Neural progenitor cell (in vitro differentiated cells): ENCODE results near the gene HES3. TPM values are rescaled to one million over a fixed set of nuclear protein-coding genes. Genes with fewer than 3 reads are reported as not detected.

Source experiments
- DNase-seq: peaks from one replicate; pipeline ENCODE4 v3.0.0-alpha.2; 2016; ENCODE audit warnings: low spot score
- H2AFZ ChIP-seq: fragments of 200-600 bp; sonication (generic); replicated peaks from 2 replicates; pipeline ENCODE4 v1.6.1; 2016; ENCODE audit warnings: antibody characterized with exemption
- H3F3A ChIP-seq: fragments of 200-600 bp; sonication (generic); 2 replicates; pipeline ENCODE4 v1.6.1; 2016; ENCODE audit warnings: antibody characterized with exemption, low read depth
- H3K27ac ChIP-seq: fragments of 200-600 bp; sonication (generic); 2 replicates; pipeline ENCODE4 v1.5.1; 2016; ENCODE audit warnings: mild to moderate bottlenecking
- H3K27me3 ChIP-seq: fragments of 200-600 bp; sonication (generic); 2 replicates; pipeline ENCODE4 v1.6.1; 2016; ENCODE audit warnings: mild to moderate bottlenecking, moderate library complexity
- H3K36me3 ChIP-seq: fragments of 200-600 bp; sonication (generic); 2 replicates; pipeline ENCODE4 v1.5.1; 2016
- H3K4me1 ChIP-seq: fragments of 200-600 bp; sonication (generic); 2 replicates; pipeline ENCODE4 v1.6.1; 2016; ENCODE audit warnings: mixed run types
- H3K4me2 ChIP-seq: fragments of 200-600 bp; sonication (generic); 2 replicates; pipeline ENCODE4 v1.6.1; 2016
- H3K4me3 ChIP-seq: fragments of 200-600 bp; sonication (generic); 2 replicates; pipeline ENCODE4 v1.5.1; 2016
- H3K79me2 ChIP-seq: fragments of 200-600 bp; sonication (generic); 2 replicates; pipeline ENCODE4 v1.6.1; 2016; ENCODE audit warnings: low read depth
- H3K9ac ChIP-seq: fragments of 200-600 bp; sonication (generic); 2 replicates; pipeline ENCODE4 v1.6.1; 2016
- H3K9me3 ChIP-seq: fragments of 200-600 bp; sonication (generic); 2 replicates; pipeline ENCODE4 v1.5.1; 2016; ENCODE audit warnings: low read depth
- H4K20me1 ChIP-seq: fragments of 200-600 bp; sonication (generic); 2 replicates; pipeline ENCODE4 v1.6.1; 2016; ENCODE audit warnings: low read depth
- H3K27ac Mint-ChIP-seq: 3 replicates; pipeline ENCODE4 v1.8.0; 2021; ENCODE audit warnings: mixed read lengths
- H3K27me3 Mint-ChIP-seq: 2 replicates; pipeline ENCODE4 v1.8.0; 2022; ENCODE audit warnings: low read depth, mild to moderate bottlenecking, inconsistent platforms, moderate library complexity, mixed read lengths; ENCODE audit not compliant: insufficient read depth
- H3K36me3 Mint-ChIP-seq: 3 replicates; pipeline ENCODE4 v1.8.0; 2021; ENCODE audit warnings: mixed read lengths
- H3K4me1 Mint-ChIP-seq: 3 replicates; pipeline ENCODE4 v1.8.0; 2021; ENCODE audit warnings: mixed read lengths
- H3K4me3 Mint-ChIP-seq: 3 replicates; pipeline ENCODE4 v1.8.0; 2021; ENCODE audit warnings: mild to moderate bottlenecking, moderate library complexity, mixed read lengths
- H3K9me3 Mint-ChIP-seq: 3 replicates; pipeline ENCODE4 v1.8.0; 2020; ENCODE audit warnings: mixed read lengths
- EZH2 ChIP-seq: fragments of 200-600 bp; sonication (generic); IDR thresholded peaks from 2 replicates; pipeline ENCODE4 v1.6.1; 2017; ENCODE audit warnings: antibody characterized with exemption, mild to moderate bottlenecking, moderate library complexity
- EZH2phosphoT487 ChIP-seq: fragments of 200-600 bp; sonication (generic); IDR thresholded peaks from 2 replicates; pipeline ENCODE4 v1.6.1; 2017; ENCODE audit warnings: antibody characterized with exemption
- total RNA-seq: library from RNA; depleted of rRNA; stranded (reverse); fragments of >200 nt; gene quantifications from 2 replicates; pipeline ENCODE4 v1.2.3, GENCODE V29; 2015; ENCODE audit warnings: low replicate concordance
- TF ChIP-seq, protein P1 (sequence below): fragments of 200-600 bp; sonication (generic); IDR thresholded peaks from 2 replicates; pipeline ENCODE4 v1.5.1; 2017; ENCODE audit warnings: antibody characterized with exemption, mild to moderate bottlenecking

HES3 gene
- total RNA-seq, 1 donor from 2014 or later: 5.5 TPM

DNA sequence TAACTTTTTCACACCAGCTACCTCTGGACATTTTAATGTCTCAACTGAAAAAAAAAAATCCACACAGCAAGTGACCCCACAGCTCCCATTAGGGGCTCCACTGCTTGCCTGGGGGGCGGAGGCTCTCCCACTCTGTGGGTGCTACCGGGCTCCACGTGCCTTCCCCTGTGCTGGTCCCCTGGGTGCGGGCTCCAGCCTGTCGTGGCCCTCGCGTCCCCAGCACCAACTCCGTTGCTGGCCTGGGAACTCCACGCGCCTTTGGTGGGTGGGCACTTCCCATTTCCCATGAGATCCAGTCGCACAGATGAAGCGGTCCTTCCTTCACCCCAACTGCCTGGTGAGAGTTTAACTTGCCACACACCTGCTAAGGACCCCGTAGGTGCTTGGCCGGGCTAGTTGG is 44.0 kb downstream of the HES3 start:
- no peak overlapping the region for H3K27ac ChIP-seq
- no peak overlapping the region for H2AFZ ChIP-seq
- H3K4me3 ChIP-seq: no peak overlapping the region
- H3K4me1 ChIP-seq: no peaks in the 10 kb centered on the region
- peaks cover 4% of the 10 kb centered on the region for H3K36me3 Mint-ChIP-seq
- H3K4me1 Mint-ChIP-seq: no peaks in the 10 kb centered on the region
- no peaks in the 10 kb centered on the region for H3F3A ChIP-seq
- no peaks in the 10 kb centered on the region for H4K20me1 ChIP-seq
- H3K79me2 ChIP-seq: no peaks in the 10 kb centered on the region
- no peak overlapping the region for H3K27ac Mint-ChIP-seq
- H3K4me2 ChIP-seq: no peak overlapping the region
- no peak for DNase-seq
- H3K9ac ChIP-seq: no peak overlapping the region
- H3K4me3 Mint-ChIP-seq: no peak overlapping the region
- no peaks in the 10 kb centered on the region for H3K9me3 ChIP-seq
- no peaks in the 10 kb centered on the region for H3K27me3 ChIP-seq
- no peaks in the 10 kb centered on the region for H3K9me3 Mint-ChIP-seq
- H3K36me3 ChIP-seq: no peaks in the 10 kb centered on the region
- H3K27me3 Mint-ChIP-seq: no peaks in the 10 kb centered on the region
- TF ChIP-seq, protein P1, sequence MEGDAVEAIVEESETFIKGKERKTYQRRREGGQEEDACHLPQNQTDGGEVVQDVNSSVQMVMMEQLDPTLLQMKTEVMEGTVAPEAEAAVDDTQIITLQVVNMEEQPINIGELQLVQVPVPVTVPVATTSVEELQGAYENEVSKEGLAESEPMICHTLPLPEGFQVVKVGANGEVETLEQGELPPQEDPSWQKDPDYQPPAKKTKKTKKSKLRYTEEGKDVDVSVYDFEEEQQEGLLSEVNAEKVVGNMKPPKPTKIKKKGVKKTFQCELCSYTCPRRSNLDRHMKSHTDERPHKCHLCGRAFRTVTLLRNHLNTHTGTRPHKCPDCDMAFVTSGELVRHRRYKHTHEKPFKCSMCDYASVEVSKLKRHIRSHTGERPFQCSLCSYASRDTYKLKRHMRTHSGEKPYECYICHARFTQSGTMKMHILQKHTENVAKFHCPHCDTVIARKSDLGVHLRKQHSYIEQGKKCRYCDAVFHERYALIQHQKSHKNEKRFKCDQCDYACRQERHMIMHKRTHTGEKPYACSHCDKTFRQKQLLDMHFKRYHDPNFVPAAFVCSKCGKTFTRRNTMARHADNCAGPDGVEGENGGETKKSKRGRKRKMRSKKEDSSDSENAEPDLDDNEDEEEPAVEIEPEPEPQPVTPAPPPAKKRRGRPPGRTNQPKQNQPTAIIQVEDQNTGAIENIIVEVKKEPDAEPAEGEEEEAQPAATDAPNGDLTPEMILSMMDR: no peak
- TF ChIP-seq EZH2phosphoT487 (no peak), EZH2 (no peak)

DNA sequence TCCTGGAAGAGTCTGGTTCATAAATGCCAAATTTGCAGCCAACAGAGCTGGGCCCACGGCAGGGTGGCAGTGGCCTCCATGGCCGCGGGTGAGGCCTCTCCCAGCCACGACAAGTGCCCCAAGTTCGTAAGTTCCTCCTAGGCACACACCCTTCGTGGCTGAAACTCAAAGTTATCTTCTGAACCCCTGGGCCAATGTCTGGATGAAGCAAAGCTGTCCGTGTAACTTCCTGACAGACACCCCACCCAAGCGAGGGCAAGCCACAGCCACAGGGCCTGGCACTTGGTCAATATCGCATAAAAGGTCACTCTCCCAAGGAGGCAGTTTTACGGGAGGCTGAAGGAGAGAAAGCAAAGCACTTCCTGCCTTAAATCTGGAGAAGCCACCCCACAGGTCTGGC is 44.7 kb downstream of the HES3 start:
- Histone ChIP-seq H3K27ac (no peak overlapping the region), H4K20me1 (no peaks in the 10 kb centered on the region), H3K4me3 (no peak overlapping the region), H3K79me2 (no peaks in the 10 kb centered on the region), H3F3A (no peaks in the 10 kb centered on the region), H3K4me2 (no peak overlapping the region), H3K9me3 (no peaks in the 10 kb centered on the region), H3K4me1 (no peaks in the 10 kb centered on the region), H3K27me3 (no peaks in the 10 kb centered on the region), H2AFZ (no peak overlapping the region), H3K36me3 (no peaks in the 10 kb centered on the region), H3K9ac (no peak overlapping the region)
- TF ChIP-seq EZH2 (no peak), EZH2phosphoT487 (no peak)
- TF ChIP-seq, protein P1: no peak
- DNase-seq: no peak
- no peaks in the 10 kb centered on the region for H3K27me3 Mint-ChIP-seq
- peaks cover 10% of the 10 kb centered on the region for H3K36me3 Mint-ChIP-seq
- H3K4me3 Mint-ChIP-seq: no peak overlapping the region
- no peaks in the 10 kb centered on the region for H3K9me3 Mint-ChIP-seq
- H3K27ac Mint-ChIP-seq: no peak overlapping the region
- H3K4me1 Mint-ChIP-seq: no peaks in the 10 kb centered on the region

DNA sequence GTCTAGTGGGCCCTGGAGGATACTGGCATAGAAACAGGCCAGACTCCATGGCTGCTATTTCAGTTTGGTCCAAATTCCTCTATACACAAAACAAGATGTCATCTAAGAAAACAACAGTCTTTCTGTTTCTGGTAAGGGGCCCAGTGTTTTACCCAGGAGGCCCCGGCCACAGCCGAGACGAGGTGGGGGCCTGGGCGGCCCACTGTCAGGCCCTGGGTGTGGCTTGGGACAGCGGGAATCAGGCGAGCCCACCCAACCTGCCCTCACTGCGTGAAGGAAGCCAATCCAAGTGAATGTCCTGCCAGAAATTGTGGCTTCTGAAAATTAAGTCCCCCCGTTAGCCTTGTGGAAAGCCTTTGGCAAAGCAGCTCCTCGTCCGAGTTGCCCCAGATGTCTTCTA is 48.1 kb downstream of the HES3 start:
- no peak overlapping the region for H3K4me3 ChIP-seq
- no peak overlapping the region for H3K4me3 Mint-ChIP-seq
- peak overlapping the region; percentile 27 for H3K9ac ChIP-seq
- no peaks in the 10 kb centered on the region for H3K4me1 ChIP-seq
- no peak overlapping the region for H3K27ac ChIP-seq
- H3K27ac Mint-ChIP-seq: no peak overlapping the region
- no peaks in the 10 kb centered on the region for H3K27me3 Mint-ChIP-seq
- H3K36me3 ChIP-seq: no peaks in the 10 kb centered on the region
- H4K20me1 ChIP-seq: no peaks in the 10 kb centered on the region
- TF ChIP-seq EZH2phosphoT487 (no peak), EZH2 (no peak)
- TF ChIP-seq, protein P1: no peak
- no peaks in the 10 kb centered on the region for H3K4me1 Mint-ChIP-seq
- no peak overlapping the region for H3K4me2 ChIP-seq
- no peaks in the 10 kb centered on the region for H3K27me3 ChIP-seq
- no peak overlapping the region for H2AFZ ChIP-seq
- H3F3A ChIP-seq: no peaks in the 10 kb centered on the region
- DNase-seq: no peak
- H3K36me3 Mint-ChIP-seq: peaks cover 14% of the 10 kb centered on the region
- no peaks in the 10 kb centered on the region for H3K79me2 ChIP-seq
- no peaks in the 10 kb centered on the region for H3K9me3 Mint-ChIP-seq
- H3K9me3 ChIP-seq: no peaks in the 10 kb centered on the region
